Glomerular visceral epithelial cell (primary cell): Measurements from ENCODE around the gene CFAP221.

Experiments used
- DNase-seq: peaks from one replicate; pipeline ENCODE4 v3.0.0-alpha.2; 2016; ENCODE audit errors: extremely low spot score

The CFAP221 gene

DNA sequence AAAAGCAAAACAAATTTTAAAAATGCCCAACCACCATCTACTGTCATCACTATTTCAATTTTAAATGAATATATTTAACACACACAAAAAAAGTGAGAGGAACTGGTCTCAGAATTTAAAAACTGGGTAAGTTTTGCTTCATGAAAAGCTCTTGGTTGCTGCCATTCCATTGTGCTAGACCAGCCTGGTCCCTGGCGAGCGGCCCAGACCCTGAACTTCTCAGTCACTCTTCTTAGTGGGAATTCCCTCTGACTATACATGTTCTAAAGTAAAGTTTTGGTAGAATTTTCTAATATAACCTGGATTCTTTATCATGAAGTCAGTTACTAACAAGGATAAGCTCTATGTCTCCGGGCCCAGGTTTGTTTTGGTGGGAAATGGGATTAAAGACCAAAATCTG, 99.9 kb downstream of the CFAP221 start:
- DNase-seq = no peak

DNA sequence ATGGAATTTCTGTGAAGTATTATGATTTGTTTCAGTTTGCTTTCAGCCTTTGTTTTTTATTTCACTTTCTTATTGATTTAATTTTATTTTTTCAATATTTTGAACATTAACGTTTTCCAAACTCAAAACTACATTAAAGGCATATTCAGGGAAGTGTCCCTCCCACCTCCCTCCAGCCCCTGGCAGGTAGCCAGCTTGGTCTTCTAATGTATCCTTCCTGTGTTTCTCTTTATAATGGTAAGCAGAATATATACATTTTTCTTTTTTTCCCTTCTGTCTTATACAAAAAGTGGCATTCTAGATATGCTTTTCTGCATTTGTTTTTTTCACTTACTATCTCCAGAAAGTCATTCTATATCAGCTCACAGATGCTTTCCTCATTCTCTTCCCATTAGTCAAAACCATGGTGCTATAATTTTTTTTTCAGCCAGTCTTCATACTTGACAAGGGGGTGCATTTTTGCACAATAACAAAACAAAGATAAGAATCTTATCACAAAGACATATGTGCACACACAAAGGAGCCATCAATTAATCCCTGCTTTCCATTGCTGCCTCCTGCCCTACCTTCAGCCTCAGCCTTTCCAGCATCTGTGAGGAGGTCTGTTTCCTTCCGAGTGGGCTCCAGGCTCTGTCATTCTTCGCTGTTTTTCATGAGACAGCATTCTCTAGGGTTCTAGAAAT, 101.1 kb downstream of the CFAP221 start:
- no peak for DNase-seq

DNA sequence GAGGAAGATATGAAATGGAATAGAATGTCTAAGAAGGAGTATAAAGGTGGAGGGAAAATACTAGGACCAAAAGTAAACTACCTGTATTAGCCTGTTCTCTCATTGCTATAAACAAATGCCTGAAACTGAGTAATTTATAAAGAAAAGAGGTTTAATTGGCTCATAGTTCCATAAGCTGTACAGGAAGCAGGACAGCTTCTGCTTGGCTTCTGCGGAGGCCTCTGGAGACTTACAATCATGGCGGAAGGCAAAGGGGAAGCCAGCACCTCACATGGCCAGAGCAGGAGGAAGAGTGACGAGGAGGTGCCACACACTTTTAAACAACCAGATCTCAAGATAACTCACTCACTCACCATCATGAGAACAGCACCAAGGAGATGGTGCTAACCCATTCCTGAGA, 101.9 kb downstream of the CFAP221 start:
- DNase-seq = no peak

DNA sequence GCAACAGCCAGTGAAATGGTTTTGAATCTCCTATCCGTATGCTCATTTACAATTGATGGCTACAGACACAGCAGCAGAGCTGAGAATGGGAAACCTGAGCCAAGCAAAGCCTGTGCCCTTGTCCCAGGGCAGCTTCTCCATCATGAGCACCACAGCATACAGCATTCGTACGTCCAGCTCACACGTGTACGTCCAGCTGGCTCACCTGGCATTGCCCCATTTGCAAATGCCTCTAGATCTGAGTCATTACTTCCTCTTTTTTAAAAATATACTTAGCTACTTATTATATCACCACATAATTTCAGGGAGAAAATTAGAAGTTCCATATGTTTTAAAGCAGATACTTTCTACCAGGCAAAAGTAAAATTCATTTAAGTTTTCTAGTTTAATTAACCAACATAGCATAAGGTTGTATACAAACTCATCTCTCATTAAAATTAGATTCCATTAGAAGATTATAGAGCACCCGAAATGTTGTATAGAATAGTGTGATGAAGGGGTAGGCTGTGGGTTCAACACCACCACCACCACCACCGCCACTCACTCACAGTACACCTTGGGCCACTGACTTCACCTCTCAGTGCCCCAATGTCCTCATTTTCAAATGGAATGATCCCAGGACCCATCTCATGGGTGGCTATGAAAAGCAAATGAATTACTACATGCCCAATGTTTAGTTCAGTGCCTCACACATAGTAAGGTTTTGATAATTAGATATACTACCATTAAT, 103.4 kb downstream of the CFAP221 start:
- DNase-seq = peak; percentile 33

DNA sequence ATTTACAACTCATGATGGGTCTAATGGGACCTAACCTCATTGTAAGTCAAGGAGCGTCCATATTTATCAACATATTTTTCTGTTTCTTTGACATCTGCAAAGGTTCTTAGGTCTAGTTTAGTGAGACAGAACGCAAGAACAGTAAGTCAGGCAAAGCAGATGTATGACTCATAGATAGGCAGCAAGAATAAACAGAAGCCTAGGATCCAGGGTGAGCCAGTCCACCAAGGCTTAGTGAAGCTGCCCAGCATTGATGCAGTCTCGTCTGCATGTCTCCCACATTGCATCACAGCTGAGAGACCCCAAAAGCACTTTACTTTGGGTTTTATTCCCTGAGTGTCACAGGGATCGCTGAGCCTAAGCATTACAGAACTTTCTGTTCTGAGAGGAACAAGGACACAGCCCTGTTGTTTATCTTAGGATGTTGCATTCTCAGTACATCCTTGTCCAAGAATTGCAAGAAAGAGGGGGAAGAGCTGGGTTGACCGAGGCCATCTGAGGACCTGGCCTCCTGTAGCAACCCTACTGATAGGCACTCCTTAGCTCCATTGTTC, 105.2 kb downstream of the CFAP221 start:
- no peak for DNase-seq

DNA sequence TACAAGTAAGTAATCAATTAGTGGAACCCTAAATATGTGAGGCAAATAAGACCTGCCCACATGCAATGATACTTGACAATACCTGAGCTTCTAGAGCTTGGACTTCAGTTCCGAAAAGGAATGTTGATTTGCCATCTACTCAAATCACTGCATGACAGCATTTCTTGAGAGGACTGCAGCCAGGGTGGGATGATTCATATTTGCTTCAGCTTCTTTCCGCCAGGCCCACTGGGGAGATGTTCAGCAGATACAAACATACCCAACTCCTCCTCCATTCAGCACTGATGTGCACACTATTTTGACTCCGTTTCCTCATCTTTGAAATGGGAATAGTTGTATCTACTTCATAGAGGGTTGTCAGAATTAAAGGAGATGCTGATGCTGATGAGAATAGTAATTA, 106.0 kb downstream of the CFAP221 start:
- no peak for DNase-seq

DNA sequence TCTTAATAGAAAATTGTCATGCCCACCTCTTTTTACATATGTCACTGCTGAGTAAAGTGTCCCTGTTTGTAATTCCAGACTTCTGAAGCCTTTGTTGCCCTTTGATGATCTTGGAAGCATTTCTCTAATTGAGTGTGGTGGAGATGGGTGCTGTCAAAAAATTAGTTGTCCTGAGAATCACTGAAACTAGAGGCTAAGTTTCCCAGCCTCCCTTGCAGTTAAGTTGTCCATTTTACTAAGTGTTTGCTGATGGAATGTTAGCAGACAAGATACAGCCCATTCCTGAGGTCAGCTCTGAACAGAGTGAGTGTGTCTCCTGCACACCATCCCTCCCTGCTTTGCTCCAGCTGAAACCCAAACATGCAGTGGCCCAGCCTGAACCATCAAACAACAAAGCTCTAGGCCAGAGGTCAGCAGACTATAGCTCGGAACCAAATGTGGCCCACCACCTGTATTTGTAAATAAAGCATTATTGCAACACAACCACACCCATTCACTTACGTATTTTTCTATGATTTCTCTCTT, 106.7 kb downstream of the CFAP221 start:
- DNase-seq = no peak

DNA sequence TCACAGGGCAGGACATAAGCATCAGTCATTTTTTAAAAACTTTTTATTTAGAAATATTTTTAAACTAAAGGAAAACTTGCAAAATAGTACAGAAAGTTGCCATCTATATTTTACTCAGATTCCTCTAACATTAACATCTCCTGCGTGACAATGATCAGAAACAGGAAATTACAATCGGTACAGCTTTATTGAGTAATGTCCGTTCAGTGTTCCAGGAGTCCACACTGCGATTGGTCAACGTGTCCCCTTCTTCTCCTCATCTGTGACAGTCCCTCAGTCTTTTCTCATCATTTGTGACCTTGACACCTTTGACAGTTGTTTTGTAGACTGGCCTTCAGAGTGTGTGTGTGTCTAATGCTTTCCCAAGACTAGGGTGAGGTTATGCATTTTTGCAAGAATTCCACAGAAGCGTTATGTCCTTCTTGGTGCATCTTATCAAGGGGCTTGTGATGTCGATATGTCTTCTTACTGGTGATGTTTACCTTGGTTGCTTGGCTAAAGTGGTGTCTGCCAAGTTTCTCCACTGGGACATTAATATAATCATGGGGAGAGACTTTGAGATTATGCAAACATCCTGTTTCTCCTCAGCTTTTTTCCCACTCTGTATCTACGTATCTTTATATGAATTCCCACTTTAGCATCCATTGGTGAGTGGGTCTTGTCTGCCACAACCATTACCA, 113.4 kb downstream of the CFAP221 start:
- DNase-seq = no peak

DNA sequence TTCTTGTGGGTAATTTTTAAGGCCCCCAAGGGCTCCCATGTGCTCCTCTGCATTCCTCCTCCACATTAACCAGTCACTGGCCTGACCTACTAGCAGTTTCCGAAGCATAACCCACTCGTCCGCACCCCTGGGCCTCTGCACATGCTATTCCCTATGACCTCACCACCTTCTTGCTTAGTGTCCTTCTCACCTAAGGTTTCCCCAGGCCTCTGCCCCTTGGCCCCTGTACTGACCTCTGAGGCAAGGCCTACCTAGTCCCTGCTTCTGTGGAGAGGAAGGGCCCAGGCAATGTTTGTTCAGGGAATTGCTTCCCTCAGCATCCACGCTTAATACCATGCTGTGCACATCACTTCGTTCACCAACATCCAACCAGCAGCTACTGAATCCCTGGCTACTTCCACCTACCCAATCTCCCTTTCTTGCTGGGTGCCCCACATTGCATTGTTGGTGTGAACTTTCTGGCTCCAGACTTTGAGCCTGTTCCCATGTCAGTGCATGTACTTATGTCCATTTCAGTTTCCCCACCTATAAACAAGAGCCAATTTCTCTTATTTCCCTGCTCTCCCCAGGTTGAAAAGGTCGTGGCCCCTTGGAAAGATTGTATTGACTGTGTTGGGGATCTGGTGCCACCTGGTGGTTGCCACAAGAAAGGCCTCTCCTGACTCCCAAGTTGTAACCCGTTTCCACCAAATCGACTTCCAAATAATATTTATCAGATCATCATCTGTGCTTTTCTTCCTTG, 115.5 kb downstream of the CFAP221 start:
- DNase-seq = peak; percentile 52

DNA sequence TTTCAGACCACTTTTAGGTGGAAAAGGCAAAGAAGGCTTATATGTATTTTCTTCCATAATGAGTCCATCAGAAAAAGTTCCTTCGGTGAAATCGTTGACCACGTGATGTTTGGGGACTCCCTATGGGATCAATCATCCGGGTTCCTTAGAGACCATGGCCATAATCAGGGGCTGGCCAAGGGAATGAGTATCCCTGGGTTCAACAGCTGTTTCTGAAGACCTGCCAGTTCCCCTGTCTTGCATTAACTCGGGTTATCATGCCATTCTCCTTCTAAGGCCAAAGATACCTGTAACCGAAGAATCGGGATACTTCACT, 116.1 kb downstream of the CFAP221 start:
- no peak for DNase-seq

DNA sequence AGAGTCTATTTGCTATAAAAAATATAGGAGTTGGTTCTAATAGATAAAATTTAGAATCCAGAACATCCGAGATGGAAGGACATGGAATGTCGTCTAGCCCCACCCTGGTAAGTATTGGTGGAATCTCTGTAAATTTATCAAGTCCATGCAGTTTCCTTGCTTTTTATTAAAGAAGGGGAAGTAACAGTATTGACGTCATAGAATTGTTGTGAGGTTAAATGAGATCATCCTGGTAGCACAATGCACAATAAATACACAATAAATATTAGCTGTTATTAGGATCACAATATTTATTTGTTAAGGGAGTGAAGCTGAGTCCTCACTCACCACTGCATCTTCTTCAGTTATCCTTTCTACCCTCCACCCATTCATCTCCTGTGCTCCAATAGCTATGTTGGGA, 118.0 kb downstream of the CFAP221 start:
- DNase-seq = no peak

DNA sequence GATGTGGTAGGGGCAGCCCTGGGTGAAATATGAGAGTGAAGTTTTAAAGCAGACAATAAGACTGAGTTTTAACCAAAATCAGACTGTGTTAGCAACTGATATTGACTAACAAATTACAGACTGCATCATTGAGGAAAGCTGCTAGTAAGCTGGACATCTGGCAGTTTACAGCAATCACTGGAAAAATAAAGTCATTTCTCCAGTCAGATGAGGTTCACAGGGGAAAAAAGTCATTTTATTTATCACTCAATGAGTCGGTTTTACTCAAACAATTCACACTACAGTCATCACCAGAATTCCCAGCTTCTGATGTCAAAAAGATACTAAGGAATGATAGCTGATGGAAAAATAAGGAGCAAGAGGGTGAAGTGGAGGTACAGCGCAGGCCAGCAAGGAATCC, 124.3 kb downstream of the CFAP221 start:
- DNase-seq = no peak

DNA sequence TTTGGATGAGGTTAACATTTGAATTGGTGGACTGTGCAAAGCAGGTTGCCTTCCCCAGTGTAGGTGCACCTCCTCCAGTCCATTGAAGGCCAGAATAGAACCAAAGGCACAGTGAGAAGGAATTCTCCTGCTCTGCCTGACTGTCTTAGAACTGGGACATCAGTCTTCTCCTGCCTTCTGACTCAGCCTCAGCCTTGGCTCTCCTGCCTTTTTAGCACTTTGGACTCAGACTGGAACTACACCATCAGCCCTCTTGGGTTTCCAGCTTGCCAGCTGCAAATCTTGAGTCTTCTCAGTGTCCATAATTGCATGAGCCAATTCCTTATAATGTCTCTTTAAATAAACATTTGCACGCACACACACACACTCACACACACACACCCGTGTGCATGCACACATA, 126.8 kb downstream of the CFAP221 start:
- no peak for DNase-seq

DNA sequence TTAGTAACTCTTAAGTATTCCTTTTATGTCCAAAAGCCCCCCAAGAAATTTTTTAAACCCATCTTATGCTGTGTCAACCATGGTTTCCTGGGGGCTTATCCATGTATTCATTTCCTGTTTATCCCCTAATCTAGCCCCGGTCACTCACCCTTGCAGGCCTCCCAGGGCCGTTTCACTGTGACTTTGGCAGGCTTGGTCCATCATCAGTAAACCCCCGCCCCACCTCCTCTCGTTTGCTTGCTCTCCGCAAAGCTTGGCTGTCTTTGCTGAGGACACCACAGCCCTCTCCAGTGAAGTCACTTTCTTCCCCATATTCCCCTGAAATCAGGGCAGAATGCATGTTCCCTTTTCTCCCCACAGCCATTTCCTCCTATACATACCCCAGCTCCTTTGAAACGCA, 127.5 kb downstream of the CFAP221 start:
- no peak for DNase-seq

DNA sequence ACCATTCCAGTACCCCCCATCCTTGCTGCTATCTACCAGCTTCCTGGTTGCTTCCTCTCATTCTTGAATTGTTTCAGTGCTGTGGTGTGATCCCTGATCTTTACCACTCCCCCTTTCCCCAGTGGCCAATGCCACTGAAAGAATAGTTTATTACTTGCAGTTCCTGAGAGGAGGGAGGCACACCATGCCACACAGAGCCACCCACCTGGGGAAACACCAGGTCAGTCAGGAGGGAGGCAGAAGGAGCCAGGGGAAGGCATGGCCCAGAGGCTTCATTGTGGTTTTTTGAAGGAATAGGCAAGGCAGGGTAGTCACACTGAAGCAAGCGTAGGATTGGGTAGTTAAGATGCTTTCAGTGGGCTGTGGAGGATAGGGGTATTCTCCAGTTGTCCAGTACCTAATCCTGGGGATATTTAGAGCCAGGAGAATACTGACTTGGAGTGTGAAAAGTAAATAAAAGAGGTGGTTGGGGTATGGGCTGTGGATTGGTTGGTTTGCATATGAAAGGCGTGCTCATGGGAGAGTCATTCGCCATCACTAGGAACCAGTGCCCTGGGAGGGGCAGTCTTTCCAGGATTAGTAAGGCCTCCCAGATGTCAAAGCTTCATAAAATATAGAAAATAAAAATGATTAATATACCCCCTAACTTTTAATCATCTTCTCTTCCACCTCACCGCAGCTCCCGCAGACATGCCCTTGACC, 128.1 kb downstream of the CFAP221 start:
- no peak for DNase-seq

DNA sequence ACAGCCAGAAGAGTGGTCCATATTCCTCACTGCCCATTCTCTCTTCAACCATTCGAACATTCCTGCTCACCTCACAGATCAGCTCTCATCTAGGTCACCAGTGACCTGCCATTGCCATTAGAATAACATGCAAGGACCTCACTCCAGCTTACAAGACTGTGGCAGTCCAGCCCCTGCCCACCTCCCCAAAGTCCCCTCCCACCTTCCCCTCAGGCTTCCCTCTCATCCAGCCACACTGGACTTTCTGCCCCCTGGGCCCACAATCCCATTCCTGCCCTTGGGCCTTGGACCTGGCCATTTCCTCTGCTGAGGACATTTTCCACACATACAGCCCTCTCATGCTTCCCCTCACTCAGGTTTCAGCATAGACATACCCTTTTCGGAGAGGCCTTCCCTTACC, 129.5 kb downstream of the CFAP221 start:
- DNase-seq = no peak

DNA sequence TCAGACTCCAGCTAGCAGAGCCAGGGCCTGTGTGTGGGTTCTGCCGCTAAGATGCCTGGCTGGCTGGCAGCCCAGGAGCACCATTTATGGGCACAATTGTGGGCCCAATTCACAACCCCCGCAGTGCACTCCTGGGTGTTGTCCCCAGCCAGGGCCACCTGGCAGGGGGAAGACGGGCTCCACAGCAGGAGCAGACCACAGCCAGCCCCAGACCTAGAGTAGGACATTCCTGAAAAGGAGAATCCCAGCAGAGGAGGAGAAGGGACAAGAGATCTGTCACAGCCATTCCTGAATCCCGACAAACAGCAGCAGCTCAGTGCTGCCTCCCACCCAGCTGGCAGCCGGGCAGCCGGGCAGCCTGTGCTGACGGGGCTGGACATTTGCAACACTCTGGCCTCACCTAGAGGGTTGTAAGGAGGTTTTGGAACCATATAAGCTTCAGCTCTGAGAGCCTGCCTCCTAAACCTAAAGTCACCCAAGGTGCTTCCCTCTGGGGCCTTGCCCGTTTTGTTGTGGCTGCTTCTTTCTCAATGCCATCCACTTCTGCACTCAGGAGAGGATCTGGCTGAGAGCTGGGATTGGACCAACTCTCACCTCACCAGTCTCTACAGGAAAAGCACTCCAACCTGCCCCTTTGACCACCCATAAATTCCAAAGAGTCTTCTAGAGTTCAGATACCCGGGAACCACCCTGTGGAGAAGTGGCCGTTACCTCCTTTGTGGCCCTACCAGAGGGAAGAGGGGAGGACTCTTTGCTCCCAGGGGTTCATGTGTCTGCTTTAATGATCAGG, 130.7 kb downstream of the CFAP221 start:
- DNase-seq = no peak

DNA sequence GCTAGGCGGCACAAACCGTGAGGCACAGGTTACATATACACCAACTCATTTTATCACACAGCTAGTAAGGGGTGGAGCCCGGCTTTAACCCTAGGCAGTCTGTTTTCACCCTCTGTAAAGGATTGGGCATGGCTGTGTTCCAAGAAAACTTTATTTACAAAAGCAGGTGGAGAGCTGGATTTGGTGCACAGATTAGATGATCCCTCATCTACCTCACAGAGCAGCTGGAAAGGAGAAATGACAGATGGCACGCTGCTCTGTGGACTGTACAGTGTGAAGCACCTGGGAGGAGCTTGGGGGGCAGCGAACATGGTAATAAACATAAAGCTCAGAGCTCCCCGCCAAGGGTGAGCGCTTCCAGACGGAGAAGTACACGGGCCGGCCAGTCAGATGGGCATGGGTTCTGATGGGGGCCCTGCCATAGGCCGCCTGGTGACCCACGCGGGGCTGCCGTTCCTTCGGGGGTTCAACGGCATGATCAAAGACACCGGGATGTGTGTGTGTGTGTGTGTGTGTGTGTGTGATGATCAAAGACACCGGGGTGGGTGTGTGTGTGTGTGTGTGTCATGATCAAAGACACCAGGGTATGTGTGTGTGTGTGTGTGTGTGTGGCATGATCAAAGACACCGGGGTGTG, 133.9 kb downstream of the CFAP221 start:
- DNase-seq = no peak

DNA sequence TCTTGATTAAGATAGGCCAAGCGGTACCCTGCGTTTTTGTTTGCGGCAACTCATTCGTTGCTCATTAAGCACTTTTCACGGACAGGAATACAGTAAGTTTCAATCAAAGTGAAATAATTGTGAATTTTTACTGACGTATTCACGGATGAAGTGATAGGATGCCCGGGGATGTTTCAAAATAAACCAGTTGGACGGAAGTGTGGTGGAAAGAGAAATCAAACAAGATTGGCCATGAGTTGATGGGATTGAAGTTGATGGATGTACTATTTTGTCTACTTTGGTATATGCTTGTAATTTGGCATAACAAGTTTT, 135.2 kb downstream of the CFAP221 start:
- DNase-seq = no peak

DNA sequence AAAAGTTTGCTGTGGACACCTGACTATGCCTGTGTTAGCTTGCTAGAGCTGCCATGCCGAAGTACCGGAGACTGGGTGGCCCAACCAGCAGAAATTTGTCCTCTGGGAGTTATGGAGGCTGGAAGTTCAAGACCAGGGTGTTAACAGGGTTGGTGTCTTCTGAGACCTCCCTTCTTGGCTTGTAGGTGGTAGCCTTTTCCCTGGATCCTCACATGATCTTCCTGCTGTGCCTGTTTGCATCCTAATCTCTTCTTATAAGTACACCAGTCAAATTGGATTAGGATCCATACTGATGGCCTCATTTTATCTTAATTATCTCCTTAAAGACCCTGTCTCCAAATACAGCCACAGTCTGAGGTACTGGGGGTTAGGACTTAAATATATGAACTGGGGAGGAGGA, 135.6 kb downstream of the CFAP221 start:
- no peak for DNase-seq
